Activated B cell treated with CpG ODN at 0.5 μM for 24 hours (primary cell): ENCODE data around the gene UBE4A. TPM values are rescaled to one million over a fixed set of nuclear protein-coding genes. Genes with fewer than 3 reads are reported as not detected.

Experiments used
- ATAC-seq: fragments of 200-7000 bp; cut with Tn5 transposase; one replicate; pipeline ENCODE4 v1.10.0; 2021; ENCODE audit warnings: low read depth, mild to moderate bottlenecking, moderate library complexity
- CTCF ChIA-PET: fragments of 350-600 bp; sonication (Branson Sonifier 250); formaldehyde crosslinking; loops from one replicate; lab custom pipeline; 2021; ENCODE audit warnings: antibody characterized with exemption; lab: Charles Lee
- POLR2A ChIA-PET: fragments of 350-600 bp; sonication (Branson Sonifier 250); formaldehyde crosslinking; loops from one replicate; lab custom pipeline; 2021; ENCODE audit warnings: antibody characterized with exemption; lab: Charles Lee
- DNase-seq: peaks from one replicate; pipeline ENCODE4 v3.0.0; 2022
- H3K27ac Mint-ChIP-seq: one replicate; pipeline ENCODE4 v1.8.0; 2020; ENCODE audit warnings: mixed read lengths
- H3K27me3 Mint-ChIP-seq: one replicate; pipeline ENCODE4 v1.8.0; 2021; ENCODE audit warnings: mixed read lengths
- H3K36me3 Mint-ChIP-seq: one replicate; pipeline ENCODE4 v1.8.0; 2021; ENCODE audit warnings: low read depth, mixed read lengths
- H3K4me1 Mint-ChIP-seq: one replicate; pipeline ENCODE4 v1.8.0; 2021; ENCODE audit warnings: mixed read lengths
- H3K4me3 Mint-ChIP-seq: one replicate; pipeline ENCODE4 v1.8.0; 2020; ENCODE audit warnings: mild to moderate bottlenecking, mixed read lengths
- H3K9me3 Mint-ChIP-seq: one replicate; pipeline ENCODE4 v1.8.0; 2020; ENCODE audit warnings: mixed read lengths
- intact Hi-C: fragments of 100-400 bp; cut with micrococcal nuclease; formaldehyde crosslinking; loops from one replicate; pipeline ENCODE4 v1.15.1; 2024
- total RNA-seq: library from RNA; stranded (reverse); gene quantifications from 2 replicates; pipeline ENCODE4 v1.2.3, GENCODE V29; 2022
- TF ChIP-seq, protein P1 (sequence below): fragments of 200-600 bp; IDR thresholded peaks from one replicate; pipeline ENCODE4 v1.8.0; 2022; ENCODE audit warnings: antibody characterized with exemption, mild to moderate bottlenecking

UBE4A gene
- total RNA-seq, 1 donor from 2014 or later = 34.2 TPM

DNA sequence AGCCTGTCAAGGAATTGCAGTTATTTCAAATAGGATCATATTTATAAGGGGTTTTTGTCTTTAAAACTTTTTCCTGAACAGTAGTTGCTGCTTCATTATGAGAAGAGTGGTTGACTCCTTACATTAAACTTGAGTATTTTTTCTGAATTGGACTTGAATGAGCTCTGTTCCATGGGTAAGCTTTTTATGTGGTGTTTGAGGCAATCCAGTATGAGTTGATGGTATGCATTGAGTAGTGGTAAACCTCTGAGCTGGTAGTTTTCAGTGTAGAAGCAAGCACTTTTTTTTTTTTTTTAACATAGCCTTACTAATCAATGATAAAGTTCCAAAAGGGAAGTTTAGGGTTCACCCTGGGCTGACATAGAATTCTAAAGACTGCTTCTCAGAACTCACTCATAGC, 80.2 kb downstream of the UBE4A start:
- H3K9me3 Mint-ChIP-seq = no peaks in the 10 kb centered on the region
- TF ChIP-seq, protein P1, sequence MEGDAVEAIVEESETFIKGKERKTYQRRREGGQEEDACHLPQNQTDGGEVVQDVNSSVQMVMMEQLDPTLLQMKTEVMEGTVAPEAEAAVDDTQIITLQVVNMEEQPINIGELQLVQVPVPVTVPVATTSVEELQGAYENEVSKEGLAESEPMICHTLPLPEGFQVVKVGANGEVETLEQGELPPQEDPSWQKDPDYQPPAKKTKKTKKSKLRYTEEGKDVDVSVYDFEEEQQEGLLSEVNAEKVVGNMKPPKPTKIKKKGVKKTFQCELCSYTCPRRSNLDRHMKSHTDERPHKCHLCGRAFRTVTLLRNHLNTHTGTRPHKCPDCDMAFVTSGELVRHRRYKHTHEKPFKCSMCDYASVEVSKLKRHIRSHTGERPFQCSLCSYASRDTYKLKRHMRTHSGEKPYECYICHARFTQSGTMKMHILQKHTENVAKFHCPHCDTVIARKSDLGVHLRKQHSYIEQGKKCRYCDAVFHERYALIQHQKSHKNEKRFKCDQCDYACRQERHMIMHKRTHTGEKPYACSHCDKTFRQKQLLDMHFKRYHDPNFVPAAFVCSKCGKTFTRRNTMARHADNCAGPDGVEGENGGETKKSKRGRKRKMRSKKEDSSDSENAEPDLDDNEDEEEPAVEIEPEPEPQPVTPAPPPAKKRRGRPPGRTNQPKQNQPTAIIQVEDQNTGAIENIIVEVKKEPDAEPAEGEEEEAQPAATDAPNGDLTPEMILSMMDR = no peak
- H3K4me1 Mint-ChIP-seq = peaks cover 69% of the 10 kb centered on the region
- ATAC-seq (no peak), DNase-seq (no peak)
- peaks cover 37% of the 10 kb centered on the region for H3K36me3 Mint-ChIP-seq
- intact Hi-C loops = loop anchor here (2.0 to 10.0 kb wide), 5 partner anchors 133 to 1205 kb away; partner anchors contain the start of genes ARCN1, CBL, DDX6 and PCSK7
- ChIA-PET POLR2A (no interaction called here), CTCF (interaction anchor here (1.2 kb wide), 1 partner anchor 49 kb away, joined by 3 read pairs; no protein-coding TSS in a partner anchor)
- H3K4me3 Mint-ChIP-seq = peak overlapping the region; percentile 52
- no peaks in the 10 kb centered on the region for H3K27me3 Mint-ChIP-seq
- H3K27ac Mint-ChIP-seq = peak overlapping the region; percentile 94

GRCh38 chr11:118441770-118442275, 82.4 kb downstream of the UBE4A start:
- Mint-ChIP-seq H3K4me1 (peaks cover 80% of the 10 kb centered on the region), H3K4me3 (no peak overlapping the region)
- intact Hi-C loops = no loop called here

GRCh38 chr11:118442301-118442700, 82.9 kb downstream of the UBE4A start:
- no peaks in the 10 kb centered on the region for H3K9me3 Mint-ChIP-seq
- H3K27ac Mint-ChIP-seq = peak overlapping the region; percentile 67
- no peak for DNase-seq
- no peak overlapping the region for H3K4me3 Mint-ChIP-seq
- H3K27me3 Mint-ChIP-seq = no peaks in the 10 kb centered on the region
- intact Hi-C loops = no loop called here
- no peak for ATAC-seq
- peaks cover 44% of the 10 kb centered on the region for H3K36me3 Mint-ChIP-seq
- CTCF ChIA-PET = no interaction called here
- POLR2A ChIA-PET = interaction anchor here (0.6 kb wide), 1 partner anchor 10 kb away, joined by 10 read pairs; no protein-coding TSS in a partner anchor
- TF ChIP-seq, protein P1 = no peak
- H3K4me1 Mint-ChIP-seq = peaks cover 83% of the 10 kb centered on the region

More at GRCh38 chr11:118441770-118442275, 82.4 kb downstream of the UBE4A start:
- TF ChIP-seq, protein P1 = no peak
- peaks cover 42% of the 10 kb centered on the region for H3K36me3 Mint-ChIP-seq
- DNase-seq (no peak), ATAC-seq (no peak)
- POLR2A ChIA-PET = interaction anchor here (0.6 kb wide), 1 partner anchor 10 kb away, joined by 10 read pairs; no protein-coding TSS in a partner anchor
- CTCF ChIA-PET = no interaction called here
- H3K9me3 Mint-ChIP-seq = no peaks in the 10 kb centered on the region
- H3K27me3 Mint-ChIP-seq = no peaks in the 10 kb centered on the region
- peak overlapping the region; percentile 61 for H3K27ac Mint-ChIP-seq

GRCh38 chr11:118442908-118443589, 83.6 kb downstream of the UBE4A start:
- DNase-seq (no peak), ATAC-seq (peak; percentile 15)
- no peaks in the 10 kb centered on the region for H3K9me3 Mint-ChIP-seq
- peak overlapping the region; percentile 67 for H3K27ac Mint-ChIP-seq
- intact Hi-C loops = no loop called here
- H3K4me3 Mint-ChIP-seq = peak overlapping the region; percentile 26
- POLR2A ChIA-PET = interaction anchor here (0.6 to 1.7 kb wide), 3 partner anchors 8 to 41 kb away, joined by 3 to 16 read pairs (median 6); no protein-coding TSS in a partner anchor
- TF ChIP-seq, protein P1 = no peak
- H3K27me3 Mint-ChIP-seq = no peaks in the 10 kb centered on the region
- CTCF ChIA-PET = interaction anchor here (1.0 kb wide), 1 partner anchor 9 kb away, joined by 3 read pairs; no protein-coding TSS in a partner anchor
- peaks cover 87% of the 10 kb centered on the region for H3K4me1 Mint-ChIP-seq
- peaks cover 46% of the 10 kb centered on the region for H3K36me3 Mint-ChIP-seq
